HG03039 (cell line): ENCODE data around the gene ATG10.
"Not testable (repeated sequence)": the region's sequence is repeated elsewhere in the genome, so short reads cannot be mapped to it uniquely, and the experiment has no call there.

ENCODE experiments used
- ATAC-seq: cut with Tn5 transposase; IDR thresholded peaks from one replicate; pipeline ENCODE4 v1.9.1; 2021; ENCODE audit warnings: mild to moderate bottlenecking, moderate library complexity; ENCODE audit not compliant: unreplicated experiment

ATG10 gene

DNA sequence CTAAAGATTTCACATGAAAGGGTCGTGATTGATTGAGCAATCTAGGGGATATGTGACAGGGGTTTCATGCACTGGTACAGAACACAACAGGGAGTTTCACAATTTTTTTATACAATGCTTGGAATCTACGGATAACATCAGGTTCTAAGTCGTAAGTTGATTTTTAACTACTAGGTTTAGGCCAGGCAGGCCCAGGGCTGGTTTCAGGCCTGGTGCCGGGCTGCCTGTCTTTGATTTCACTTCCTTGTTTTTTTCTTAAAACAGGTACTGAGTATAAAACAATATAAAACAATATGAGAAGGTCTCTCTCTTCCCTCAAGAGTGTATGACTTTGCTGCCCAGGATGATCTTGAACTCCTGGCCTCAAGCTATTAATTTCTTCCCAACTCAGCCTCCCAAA lies 301.6 kb downstream of the ATG10 start:
- ATAC-seq, result not testable (repeated sequence)

GRCh38 chr5:82274343-82275211 lies 302.8 kb downstream of the ATG10 start:
- no peak for ATAC-seq

DNA sequence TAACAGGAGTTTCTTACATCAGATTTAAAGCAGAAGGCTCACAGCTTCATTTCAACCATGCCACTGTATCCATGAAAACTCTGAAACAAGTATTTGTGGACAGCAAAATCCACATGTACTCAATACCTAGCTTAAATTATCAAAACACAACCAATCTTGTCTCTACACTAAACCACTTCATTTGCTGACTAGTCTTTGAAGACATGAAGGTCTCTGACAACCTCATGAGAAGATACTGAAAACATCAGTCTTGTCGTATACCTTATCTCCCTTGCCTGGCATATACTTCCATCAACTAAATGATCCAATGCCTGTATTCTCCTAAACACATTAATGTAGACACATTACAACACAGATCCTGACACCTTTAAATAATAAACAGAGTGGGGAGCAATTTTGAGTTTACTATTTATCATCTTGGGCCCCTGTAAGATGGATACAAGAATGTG lies 303.4 kb downstream of the ATG10 start:
- ATAC-seq, result no peak

GRCh38 chr5:82276800-82277612 lies 305.2 kb downstream of the ATG10 start:
- ATAC-seq, result no peak

DNA sequence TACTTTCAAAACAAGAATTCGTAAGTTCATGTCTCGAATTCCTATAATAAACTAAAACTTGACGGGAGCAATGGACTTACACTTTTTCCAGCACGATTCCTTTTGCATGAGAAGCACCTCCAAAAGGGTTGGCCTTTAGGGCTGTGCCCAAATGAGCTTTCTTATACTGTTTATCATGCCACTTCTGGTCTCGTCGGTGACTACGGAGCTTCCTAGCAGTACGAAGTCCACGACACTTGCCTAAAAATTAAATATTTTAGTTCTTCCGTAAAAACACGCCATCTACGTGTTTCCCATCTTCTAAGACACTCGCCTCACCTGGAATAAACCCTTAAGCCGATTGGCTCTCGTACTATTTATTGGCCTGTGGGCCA lies 305.8 kb downstream of the ATG10 start:
- no peak for ATAC-seq

DNA sequence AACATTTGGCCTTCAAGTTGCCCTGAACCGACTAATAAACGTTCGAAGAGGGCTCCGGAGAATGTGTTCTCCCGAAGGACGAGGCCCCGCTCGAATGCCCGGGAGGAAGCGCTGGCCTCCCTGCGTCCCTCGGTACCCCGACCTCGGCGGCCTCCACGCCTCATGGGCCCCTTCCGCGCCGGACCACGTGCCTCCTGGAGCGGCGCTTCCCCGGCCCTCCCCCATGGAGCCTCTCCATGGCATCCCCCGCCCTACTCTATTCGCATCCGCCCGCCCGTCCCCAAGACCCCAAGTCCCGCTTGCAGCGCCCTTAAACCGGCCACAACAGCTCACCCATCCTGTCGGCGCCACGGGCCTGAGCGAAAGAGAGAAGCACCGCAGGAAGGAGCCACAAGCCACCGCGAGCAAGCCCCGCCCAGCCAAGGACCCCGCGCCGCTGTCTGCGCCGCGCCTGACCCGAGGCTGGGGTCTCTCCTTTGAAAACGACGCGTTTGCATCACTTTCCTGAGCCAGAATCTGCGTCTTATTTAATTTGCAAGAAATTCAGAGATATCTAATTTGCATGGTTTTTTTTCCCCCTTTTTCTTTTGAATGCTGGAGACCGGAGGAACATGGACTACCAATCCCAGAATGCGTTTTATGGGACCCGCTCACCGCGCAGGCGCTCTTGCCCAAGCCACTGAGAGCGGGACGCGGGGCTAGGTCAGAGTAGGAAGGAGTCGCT lies 306.3 kb downstream of the ATG10 start, which contains the start of gene RPS23:
RPS23 (minus strand) TSS at position 368 of the 724 bp plus-strand sequence; CDS start at position 337, 31 bp downstream.
- ATAC-seq, result peak; percentile 90

DNA sequence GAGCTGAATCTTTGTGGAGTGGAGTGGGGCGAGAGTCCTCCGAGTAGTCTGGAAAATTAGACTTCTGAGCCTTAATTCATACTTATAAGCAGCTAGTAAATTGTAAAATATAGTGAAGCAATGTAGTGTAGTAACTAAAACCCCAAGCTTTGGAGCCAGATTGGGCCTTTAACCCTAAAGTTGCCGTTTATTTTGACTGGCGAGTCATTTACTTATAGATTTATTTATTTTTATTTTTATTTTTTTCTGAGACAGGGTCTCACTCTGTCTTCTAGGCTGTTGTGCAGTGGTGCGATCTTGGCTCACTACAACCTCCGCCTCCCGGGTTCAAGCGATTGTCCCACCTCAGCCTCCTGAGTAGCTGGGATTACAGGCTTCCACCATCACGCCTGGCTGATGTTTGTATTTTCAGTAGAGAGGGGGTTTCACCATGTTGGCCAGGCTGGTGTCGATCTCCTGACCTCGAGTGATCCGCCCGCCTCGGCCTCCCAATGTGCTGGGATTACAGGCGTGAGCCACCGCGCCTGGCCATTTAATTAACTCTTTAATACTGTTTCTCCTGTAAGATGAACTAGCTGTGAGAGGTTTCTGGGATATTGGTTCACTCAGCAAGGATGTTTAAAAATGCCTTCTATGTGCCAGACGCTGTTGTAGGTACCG lies 307.0 kb downstream of the ATG10 start:
- no peak for ATAC-seq

- ATAC-seq, result no peak
Measured at GRCh38 chr5:82283893-82284292, 312.1 kb downstream of the ATG10 start.

GRCh38 chr5:82285206-82285605 lies 313.4 kb downstream of the ATG10 start:
- ATAC-seq, result no peak

GRCh38 chr5:82287625-82288024 lies 315.8 kb downstream of the ATG10 start:
- no peak for ATAC-seq

DNA sequence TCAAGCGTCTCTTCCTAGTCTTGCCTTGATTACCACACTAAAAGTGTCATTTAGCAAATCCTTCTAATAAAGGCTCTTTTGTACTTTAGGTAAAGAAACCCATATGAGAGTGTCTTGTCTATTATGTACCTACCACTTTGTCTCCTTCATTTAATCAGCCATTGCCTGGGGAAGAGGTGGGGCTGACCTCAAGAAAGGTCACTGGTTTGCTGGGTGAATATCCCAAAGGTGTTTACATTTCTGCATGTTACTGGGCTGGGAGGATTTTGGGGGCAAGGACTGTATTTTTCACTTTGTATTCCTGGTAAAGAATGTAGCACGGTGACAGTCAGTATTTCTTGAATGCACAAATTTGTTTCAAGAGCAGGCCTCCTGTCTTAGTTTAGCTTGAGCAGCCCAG lies 318.2 kb downstream of the ATG10 start:
- no peak for ATAC-seq

- no peak for ATAC-seq
Measured at GRCh38 chr5:82290908-82291307, 319.1 kb downstream of the ATG10 start.

GRCh38 chr5:82291420-82291819 lies 319.6 kb downstream of the ATG10 start:
- no peak for ATAC-seq

GRCh38 chr5:82295144-82295543 lies 323.3 kb downstream of the ATG10 start:
- no peak for ATAC-seq

GRCh38 chr5:82295959-82296531 lies 324.2 kb downstream of the ATG10 start:
- no peak for ATAC-seq

DNA sequence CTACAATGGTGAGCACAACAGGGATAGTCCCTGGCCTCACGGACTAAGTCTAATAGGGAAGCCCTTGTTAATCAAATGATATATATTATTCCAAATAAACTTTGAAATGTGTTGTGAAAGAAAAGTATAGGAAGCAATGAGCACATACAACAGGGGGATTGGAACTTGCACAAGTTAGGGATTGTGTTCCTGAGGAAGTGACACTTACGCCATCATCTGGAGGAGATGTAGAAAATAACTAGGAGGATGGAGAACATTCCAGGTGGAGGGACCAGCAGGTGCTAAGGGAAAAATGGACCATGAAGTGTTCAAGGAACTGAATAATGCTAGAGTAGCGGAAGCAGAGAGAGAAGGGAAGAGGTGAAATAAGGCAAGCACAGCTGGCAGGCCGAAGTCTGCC lies 325.1 kb downstream of the ATG10 start:
- no peak for ATAC-seq

DNA sequence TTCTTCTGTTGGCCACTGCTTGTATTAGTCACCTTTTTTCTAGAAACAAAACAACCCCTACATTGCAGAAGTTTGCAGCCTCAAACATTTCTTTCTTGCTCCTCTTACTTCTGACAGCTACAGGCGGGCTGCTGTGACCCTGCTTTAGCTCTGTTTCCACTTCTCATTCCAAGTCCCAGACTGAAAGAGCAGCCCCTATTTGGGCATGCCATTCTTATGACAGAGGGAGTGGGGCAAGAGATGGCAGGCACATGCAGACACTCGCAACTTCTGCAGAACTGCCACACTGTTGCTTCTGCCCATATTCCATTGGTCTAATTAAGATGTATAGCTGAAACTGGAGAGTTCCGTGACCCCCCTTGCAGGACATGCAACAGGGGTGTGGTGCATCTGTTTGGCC lies 325.9 kb downstream of the ATG10 start:
- ATAC-seq, result no peak

GRCh38 chr5:82298668-82299067 lies 326.8 kb downstream of the ATG10 start:
- no peak for ATAC-seq

DNA sequence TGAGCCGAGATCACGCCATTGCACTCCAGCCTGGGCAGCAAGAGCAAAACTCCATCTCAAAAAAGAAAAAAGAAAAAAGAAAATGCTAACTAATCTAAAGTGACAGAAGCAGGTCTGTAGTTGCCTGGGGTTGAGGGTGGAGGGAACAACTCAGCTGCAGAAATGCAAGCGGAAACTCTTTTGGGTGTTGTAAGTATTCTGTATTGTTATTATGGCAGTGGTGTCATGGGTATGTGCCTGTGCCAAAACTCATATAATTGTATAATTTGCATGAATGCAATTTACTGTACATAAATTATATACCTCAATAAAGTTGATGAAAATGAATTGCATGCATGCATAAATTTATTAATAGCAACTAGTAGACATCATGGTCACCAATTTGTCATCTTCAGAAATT lies 329.4 kb downstream of the ATG10 start:
- no peak for ATAC-seq
